HG03457 (cell line): ENCODE measurements around the gene SRGAP3.
"Not testable (repeated sequence)": the region's sequence is repeated elsewhere in the genome, so short reads cannot be mapped to it uniquely, and the experiment has no call there.

ENCODE experiments used
- ATAC-seq: cut with Tn5 transposase; IDR thresholded peaks from one replicate; pipeline ENCODE4 v1.9.1; 2021; ENCODE audit warnings: moderate number of reproducible peaks; ENCODE audit not compliant: unreplicated experiment

Gene SRGAP3

GRCh38 chr3:9098716-9099675 is 150.4 kb downstream of the SRGAP3 start:
- no peak for ATAC-seq

GRCh38 chr3:9097495-9097894 is 152.0 kb downstream of the SRGAP3 start:
- no peak for ATAC-seq

- no peak for ATAC-seq
Observed at GRCh38 chr3:9091486-9092235, 157.8 kb downstream of the SRGAP3 start.

- ATAC-seq: no peak
Observed at GRCh38 chr3:9088441-9089353, 160.7 kb downstream of the SRGAP3 start.

- ATAC-seq: no peak
Observed at GRCh38 chr3:9087831-9088413, 161.5 kb downstream of the SRGAP3 start.

- ATAC-seq: not testable (repeated sequence)
Observed at GRCh38 chr3:9085428-9085827, 164.0 kb downstream of the SRGAP3 start.

GRCh38 chr3:9081184-9081818 is 168.1 kb downstream of the SRGAP3 start:
- ATAC-seq: no peak

- ATAC-seq: no peak
Observed at GRCh38 chr3:9080163-9080562, 169.3 kb downstream of the SRGAP3 start.

- ATAC-seq: no peak
Observed at GRCh38 chr3:9079676-9080075, 169.8 kb downstream of the SRGAP3 start.

GRCh38 chr3:9078561-9079240 is 170.7 kb downstream of the SRGAP3 start:
- ATAC-seq: no peak

- no peak for ATAC-seq
Observed at GRCh38 chr3:9077029-9077428, 172.4 kb downstream of the SRGAP3 start.

- no peak for ATAC-seq
Observed at GRCh38 chr3:9075762-9076161, 173.7 kb downstream of the SRGAP3 start.

GRCh38 chr3:9074079-9074478 is 175.4 kb downstream of the SRGAP3 start:
- no peak for ATAC-seq

GRCh38 chr3:9072667-9073009 is 176.8 kb downstream of the SRGAP3 start:
- ATAC-seq: no peak

- no peak for ATAC-seq
Observed at GRCh38 chr3:9071936-9072666, 177.3 kb downstream of the SRGAP3 start.

GRCh38 chr3:9070961-9071360 is 178.5 kb downstream of the SRGAP3 start:
- ATAC-seq: no peak

GRCh38 chr3:9069971-9070370 is 179.5 kb downstream of the SRGAP3 start:
- no peak for ATAC-seq

- no peak for ATAC-seq
Observed at GRCh38 chr3:9068051-9068450, 181.4 kb downstream of the SRGAP3 start.
